HG03460 (cell line): ENCODE results near the gene SYPL1.
A peak's percentile ranks its signal among the peaks of the same experiment; 100 is the strongest.

Source experiments
- ATAC-seq: cut with Tn5 transposase; IDR thresholded peaks from one replicate; pipeline ENCODE4 v1.9.1; 2021; ENCODE audit not compliant: unreplicated experiment

Gene SYPL1

DNA sequence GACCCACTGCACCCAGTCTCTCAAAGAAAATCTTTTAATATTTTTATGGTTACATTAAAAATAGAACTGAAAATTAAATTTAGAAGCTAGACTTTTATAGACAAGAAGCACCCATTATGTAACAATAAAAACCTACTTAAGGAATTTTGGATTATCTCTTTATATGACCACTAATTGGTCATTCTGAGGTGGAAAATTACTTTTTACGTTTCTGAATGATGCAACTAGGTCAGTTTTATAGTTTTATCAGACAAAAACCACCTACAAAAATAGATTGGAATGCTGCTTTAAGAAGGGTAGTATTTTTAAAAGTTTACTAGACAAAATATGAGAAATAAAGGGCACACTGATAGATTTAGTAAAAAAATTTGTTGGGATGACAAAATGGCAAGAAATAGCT, 16.5 kb downstream of the SYPL1 start:
- no peak for ATAC-seq

DNA sequence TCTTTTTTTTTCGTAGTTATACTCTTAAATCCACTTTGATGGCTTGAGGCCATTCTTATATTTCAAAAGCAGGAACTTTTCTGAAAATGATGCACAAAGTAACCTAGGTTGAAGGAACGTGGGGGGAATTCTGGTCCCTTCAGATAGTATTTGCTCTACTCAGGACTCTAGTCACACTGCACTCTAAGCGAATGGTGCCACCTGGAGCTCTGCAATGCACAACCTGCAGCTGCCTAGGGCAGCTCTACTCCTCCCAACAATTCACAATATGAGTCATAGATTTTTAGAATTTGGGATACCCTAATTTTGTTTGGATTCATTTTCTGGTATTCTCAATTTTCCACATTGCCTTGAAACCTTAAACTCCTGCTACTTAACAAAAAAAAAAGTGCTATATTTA, 17.3 kb downstream of the SYPL1 start:
- ATAC-seq, result no peak

GRCh38 chr7:106092204-106092603, 19.9 kb downstream of the SYPL1 start:
- ATAC-seq, result no peak

GRCh38 chr7:106089647-106090046, 22.5 kb downstream of the SYPL1 start:
- peak; percentile 96 for ATAC-seq

- ATAC-seq, result no peak
Measured at GRCh38 chr7:106088014-106088413, 24.1 kb downstream of the SYPL1 start.

DNA sequence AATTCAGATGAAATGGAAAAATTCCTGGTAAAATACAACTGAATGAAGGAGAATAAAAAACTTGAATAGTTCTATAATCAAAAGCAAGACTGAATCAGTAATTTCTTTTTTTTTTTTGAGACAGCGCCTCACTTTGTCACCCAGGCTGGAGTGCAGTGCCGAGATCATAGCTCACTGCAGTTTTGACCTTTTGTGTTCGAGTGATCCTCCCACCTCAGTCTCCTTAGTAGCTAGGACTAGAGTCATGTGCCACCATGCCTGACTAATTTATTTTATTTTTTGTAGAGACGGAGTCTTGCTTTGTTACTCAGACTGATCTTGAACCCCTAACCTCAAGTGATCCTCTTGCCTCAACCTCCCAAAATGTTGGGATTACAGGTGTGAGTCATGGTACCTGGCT, 26.1 kb downstream of the SYPL1 start:
- ATAC-seq, result no peak

DNA sequence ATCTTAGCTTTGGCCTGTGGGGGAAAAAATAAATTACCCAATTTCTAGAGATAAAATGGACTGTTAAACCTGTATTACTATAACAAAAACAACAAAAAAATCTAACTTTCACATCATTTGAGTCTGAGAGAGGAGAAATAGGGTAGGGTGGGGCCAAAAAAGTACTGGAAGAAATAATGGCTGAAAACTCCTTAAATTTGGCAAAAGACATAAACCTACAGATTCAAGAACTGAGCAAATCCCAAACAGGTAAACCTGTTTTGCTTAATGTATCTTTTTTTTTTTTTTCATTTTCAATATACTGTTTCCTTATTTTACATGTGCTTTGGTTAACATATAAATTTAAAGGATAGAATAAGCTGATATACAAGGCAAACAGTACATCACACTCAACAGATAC, 27.1 kb downstream of the SYPL1 start:
- ATAC-seq, result no peak

GRCh38 chr7:106083717-106084116, 28.4 kb downstream of the SYPL1 start:
- no peak for ATAC-seq

DNA sequence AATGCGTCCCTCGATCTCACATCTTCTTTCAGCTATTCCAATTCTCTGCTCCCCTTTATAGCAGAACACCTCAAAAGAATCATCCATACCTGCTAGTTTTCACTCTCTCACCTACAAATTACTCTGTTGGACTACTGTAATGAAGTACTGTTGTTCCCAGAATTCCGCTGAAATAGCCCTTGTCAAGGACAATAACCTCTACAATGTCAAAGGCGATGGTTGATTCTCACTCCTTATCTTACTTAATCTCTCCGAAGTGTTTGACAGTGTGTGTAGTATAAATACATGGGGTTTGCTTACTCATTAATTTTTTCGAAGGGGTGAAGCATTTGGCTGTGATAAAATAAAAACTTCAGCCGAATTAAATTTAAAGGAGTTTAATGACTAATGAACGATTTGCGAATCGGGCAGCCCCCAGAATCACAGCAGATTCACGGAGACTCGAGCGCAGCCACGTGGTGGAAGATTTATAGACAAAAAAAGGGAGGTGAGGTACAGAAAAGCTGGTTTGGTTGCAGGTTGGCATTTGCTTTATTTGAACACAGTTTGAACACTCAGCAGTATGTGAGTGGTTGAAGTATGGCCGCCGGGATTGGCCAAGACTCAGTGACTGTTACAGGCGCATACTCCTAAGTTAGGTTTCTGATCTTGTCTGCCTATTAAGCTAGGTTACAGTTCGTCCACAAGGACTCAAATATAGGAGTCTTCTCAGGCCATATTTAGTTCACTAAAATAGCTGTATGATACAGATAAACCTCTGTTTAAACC, 29.8 kb downstream of the SYPL1 start:
- ATAC-seq, result no peak

DNA sequence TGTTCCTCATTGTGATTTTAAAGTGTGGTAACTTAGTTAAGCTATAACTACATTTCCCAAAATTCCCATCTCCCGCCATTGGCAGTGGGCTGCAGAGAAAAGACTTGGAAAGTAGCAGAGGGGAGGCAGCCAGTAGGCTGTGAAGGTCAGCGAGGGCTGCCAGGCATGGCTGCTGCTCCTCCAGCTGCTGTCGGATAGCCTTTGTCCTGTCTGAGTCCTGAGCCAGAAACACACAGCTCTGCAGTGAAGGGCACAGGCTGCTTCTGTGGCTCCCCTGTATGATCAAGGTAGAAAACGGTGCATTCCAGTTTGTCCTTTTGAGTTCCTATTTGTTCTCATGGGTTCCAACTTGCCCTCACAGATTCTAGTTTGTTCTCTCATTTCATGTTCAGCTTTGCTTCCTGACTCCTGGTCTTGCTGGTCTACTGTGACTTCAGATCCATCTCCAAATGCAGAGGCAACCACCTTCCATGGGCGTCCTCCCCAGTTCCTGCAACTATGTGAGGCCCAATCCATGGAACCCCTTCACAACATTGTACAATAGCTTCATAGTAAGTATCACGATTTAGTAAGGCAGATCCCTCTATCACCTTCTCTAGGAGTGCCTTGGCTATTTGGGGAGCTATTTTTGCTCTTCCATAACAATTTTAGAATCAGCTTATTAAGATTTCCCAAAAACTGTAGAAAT, 31.7 kb downstream of the SYPL1 start:
- no peak for ATAC-seq

DNA sequence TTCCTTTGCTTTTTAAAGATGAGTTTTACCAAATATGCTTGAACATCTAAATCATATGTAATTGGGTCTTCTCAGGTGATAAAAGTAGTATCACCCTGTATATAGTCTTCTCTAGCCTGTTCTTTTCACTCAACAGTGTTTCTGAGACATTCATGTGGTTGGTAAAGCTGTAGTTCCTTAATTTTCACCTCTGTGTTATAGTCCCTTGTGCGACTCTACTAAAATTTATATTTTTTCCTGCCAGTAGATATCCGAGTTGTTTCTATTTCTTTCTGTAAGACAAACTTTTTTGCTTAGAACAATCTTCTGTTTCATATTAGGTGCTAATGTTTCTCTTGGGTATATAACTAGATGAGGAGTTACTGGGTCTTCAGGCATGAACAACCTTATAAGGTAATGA, 35.6 kb downstream of the SYPL1 start:
- no peak for ATAC-seq

- no peak for ATAC-seq
Measured at GRCh38 chr7:106075937-106076336, 36.2 kb downstream of the SYPL1 start.

- no peak for ATAC-seq
Measured at GRCh38 chr7:106074257-106074656, 37.9 kb downstream of the SYPL1 start.

DNA sequence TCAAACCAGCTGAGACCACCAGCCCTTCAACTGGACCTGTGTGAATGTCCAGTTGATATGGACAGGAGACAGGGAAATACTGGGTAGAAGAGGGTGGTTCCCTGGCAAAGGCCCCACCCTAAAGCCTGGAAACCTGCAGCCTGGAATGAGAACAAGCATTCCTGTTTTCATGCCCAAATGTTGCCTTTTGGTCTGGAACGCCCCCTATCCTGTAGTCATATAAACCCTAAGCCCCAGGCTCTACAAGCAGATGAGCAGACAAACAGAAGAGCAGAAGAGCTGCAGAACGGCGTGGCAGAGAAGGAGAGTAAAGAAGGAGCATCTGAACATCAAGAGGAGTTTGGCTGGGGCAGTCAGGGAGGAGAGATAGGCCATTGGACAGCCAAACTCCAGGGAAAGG, 38.4 kb downstream of the SYPL1 start:
- ATAC-seq, result no peak

DNA sequence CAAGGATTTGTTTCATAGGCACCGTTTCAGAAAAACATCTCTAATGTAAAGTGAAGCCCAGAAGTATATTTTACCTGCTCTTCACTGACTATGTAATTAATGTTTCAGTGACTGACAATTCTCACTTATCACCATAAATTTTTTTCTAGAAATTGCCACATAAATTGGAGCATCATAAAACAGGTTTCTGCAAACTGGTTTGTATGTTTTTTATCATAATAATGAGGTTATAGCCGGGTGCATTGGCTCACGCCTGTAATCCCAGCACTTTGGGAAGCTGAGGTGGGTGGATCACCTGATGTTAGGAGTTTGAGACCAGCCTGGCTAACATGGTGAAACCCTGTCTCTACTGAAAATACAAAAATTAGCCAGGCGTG, 39.4 kb downstream of the SYPL1 start:
- ATAC-seq, result no peak

- peak; percentile 2 for ATAC-seq
Measured at GRCh38 chr7:106071999-106072714, 40.0 kb downstream of the SYPL1 start.

- ATAC-seq, result peak; percentile 92
Measured at GRCh38 chr7:106071356-106071998, 40.6 kb downstream of the SYPL1 start.

GRCh38 chr7:106070567-106071254, 41.4 kb downstream of the SYPL1 start:
- ATAC-seq, result no peak

- no peak for ATAC-seq
Measured at GRCh38 chr7:106070201-106070551, 41.9 kb downstream of the SYPL1 start.

DNA sequence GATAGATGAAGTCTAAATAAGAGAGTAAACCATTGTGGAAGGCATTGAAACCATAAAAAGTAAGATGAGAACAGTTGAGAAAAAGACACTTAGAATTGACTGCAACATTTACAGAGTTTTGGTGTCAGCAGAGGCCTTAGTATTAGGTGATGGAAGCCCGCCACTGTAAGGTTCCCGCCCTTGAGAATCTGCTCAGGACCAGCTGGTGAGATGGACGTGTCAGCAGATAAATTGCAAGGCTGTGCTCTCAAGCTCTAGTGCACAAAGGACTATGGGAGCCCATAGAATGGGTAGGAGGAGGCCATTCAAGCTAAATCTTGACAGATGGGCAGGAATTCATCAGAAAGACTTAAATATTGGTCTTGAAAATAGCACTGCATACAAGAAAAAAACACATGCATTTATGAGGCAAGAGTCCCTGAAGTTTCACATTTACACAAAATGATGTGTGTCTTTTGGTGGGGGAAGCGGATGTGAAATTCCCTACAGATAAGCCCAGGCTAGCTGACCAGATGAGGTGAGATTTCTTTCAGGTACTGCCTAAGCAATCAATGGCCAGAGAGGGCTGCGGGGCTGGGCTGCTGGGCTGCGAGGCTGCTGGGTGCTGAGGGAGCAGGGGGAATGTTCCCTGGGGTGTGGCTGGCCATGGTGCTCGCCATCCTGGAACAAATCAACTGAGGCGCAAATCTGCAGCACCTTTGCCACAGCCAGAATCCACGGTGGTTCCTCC, 42.5 kb downstream of the SYPL1 start:
- no peak for ATAC-seq
